DOHH2 (cell line): ENCODE measurements around the gene OSTN.

Experiments
- H3F3A ChIP-seq: fragments of 200-600 bp; sonication (generic), shearing (Covaris generic); 2 replicates; pipeline ENCODE4 v1.6.0; 2016; ENCODE audit warnings: antibody characterized with exemption, mild to moderate bottlenecking; ENCODE audit not compliant: control insufficient read depth, insufficient read depth
- H3K27ac ChIP-seq: fragments of 200-600 bp; sonication (generic); 2 replicates; pipeline ENCODE4 v1.5.1; 2014; ENCODE audit warnings: low read depth, mild to moderate bottlenecking, low read length, moderate library complexity
- H3K27me3 ChIP-seq: fragments of 200-600 bp; sonication (generic); 2 replicates; pipeline ENCODE4 v1.6.1; 2014; ENCODE audit warnings: mild to moderate bottlenecking, low read length, mixed read lengths; ENCODE audit not compliant: control insufficient read depth
- H3K36me3 ChIP-seq: fragments of 200-600 bp; sonication (generic); 2 replicates; pipeline ENCODE4 v1.6.1; 2014; ENCODE audit warnings: mild to moderate bottlenecking, low read length, moderate library complexity, mixed read lengths; ENCODE audit not compliant: control insufficient read depth
- H3K4me1 ChIP-seq: fragments of 200-600 bp; sonication (generic); 2 replicates; pipeline ENCODE4 v1.6.1; 2014; ENCODE audit warnings: mild to moderate bottlenecking, low read length, mixed read lengths; ENCODE audit not compliant: control insufficient read depth
- H3K4me2 ChIP-seq: fragments of 200-600 bp; sonication (generic); 2 replicates; pipeline ENCODE4 v1.6.0; 2014; ENCODE audit warnings: mild to moderate bottlenecking, low read length, moderate library complexity
- H3K4me3 ChIP-seq: fragments of 200-600 bp; sonication (generic); 2 replicates; pipeline ENCODE4 v1.5.1; 2014; ENCODE audit warnings: mild to moderate bottlenecking, low read length, mixed read lengths
- H3K79me2 ChIP-seq: fragments of 200-600 bp; sonication (generic); 2 replicates; pipeline ENCODE4 v1.6.1; 2014; ENCODE audit warnings: mild to moderate bottlenecking, low read length, mixed read lengths; ENCODE audit not compliant: control insufficient read depth
- H3K9me2 ChIP-seq: fragments of 200-600 bp; sonication (generic); replicated peaks from 2 replicates; pipeline ENCODE4 v1.6.1; 2014; ENCODE audit warnings: mild to moderate bottlenecking, low read length, mixed read lengths; ENCODE audit not compliant: control insufficient read depth
- H3K9me3 ChIP-seq: fragments of 200-600 bp; sonication (generic); 2 replicates; pipeline ENCODE4 v1.6.1; 2014; ENCODE audit warnings: antibody characterized with exemption, low read length, mixed read lengths; ENCODE audit not compliant: control insufficient read depth, insufficient read depth
- H4K20me1 ChIP-seq: fragments of 200-600 bp; sonication (generic); 2 replicates; pipeline ENCODE4 v1.6.0; 2014; ENCODE audit warnings: low read depth, mild to moderate bottlenecking, antibody characterized with exemption, low read length, moderate library complexity; ENCODE audit not compliant: control insufficient read depth, insufficient read depth
- CTCF ChIP-seq: fragments of 200-600 bp; sonication (generic); IDR thresholded peaks from one replicate; pipeline ENCODE4 v1.5.1; 2014; ENCODE audit warnings: antibody characterized with exemption, mild to moderate bottlenecking, low read depth, low read length; ENCODE audit not compliant: poor library complexity, severe bottlenecking
- EZH2phosphoT487 ChIP-seq: fragments of 200-600 bp; sonication (generic); IDR thresholded peaks from 2 replicates; pipeline ENCODE4 v1.6.1; 2017; ENCODE audit warnings: borderline replicate concordance, mild to moderate bottlenecking, antibody characterized with exemption, low read length, moderate library complexity, mixed read lengths

Gene OSTN

GRCh38 chr3:191227541-191227940, 28.5 kb downstream of the OSTN start:
- Histone ChIP-seq H3K4me2 (no peak overlapping the region), H4K20me1 (no peaks in the 10 kb centered on the region), H3K9me2 (no peaks in the 10 kb centered on the region), H3F3A (no peaks in the 10 kb centered on the region), H3K36me3 (no peaks in the 10 kb centered on the region), H3K4me3 (no peak overlapping the region), H3K4me1 (no peaks in the 10 kb centered on the region), H3K9me3 (no peaks in the 10 kb centered on the region), H3K27me3 (no peaks in the 10 kb centered on the region), H3K27ac (no peak overlapping the region), H3K79me2 (no peaks in the 10 kb centered on the region)
- TF ChIP-seq EZH2phosphoT487 = no peak
- no peak for TF ChIP-seq CTCF

GRCh38 chr3:191234216-191234615, 35.2 kb downstream of the OSTN start:
- Histone ChIP-seq H3K4me3 (no peak overlapping the region), H3K27me3 (no peaks in the 10 kb centered on the region), H3K79me2 (no peaks in the 10 kb centered on the region)

GRCh38 chr3:191235331-191236314, 36.6 kb downstream of the OSTN start:
- Histone ChIP-seq H3K4me2 (no peak overlapping the region), H3K4me3 (no peak overlapping the region), H3K79me2 (no peaks in the 10 kb centered on the region), H3K9me3 (no peaks in the 10 kb centered on the region), H3K9me2 (no peaks in the 10 kb centered on the region), H3K27me3 (no peaks in the 10 kb centered on the region), H3F3A (no peaks in the 10 kb centered on the region), H4K20me1 (no peaks in the 10 kb centered on the region), H3K27ac (no peak overlapping the region), H3K4me1 (peaks cover 7% of the 10 kb centered on the region; the same call in 1 of the 2 replicates), H3K36me3 (no peaks in the 10 kb centered on the region)
- TF ChIP-seq CTCF (no peak), EZH2phosphoT487 (no peak)

More at GRCh38 chr3:191234216-191234615, 35.2 kb downstream of the OSTN start:
- H3K9me2 ChIP-seq = no peaks in the 10 kb centered on the region
- H4K20me1 ChIP-seq = no peaks in the 10 kb centered on the region
- H3K9me3 ChIP-seq = no peaks in the 10 kb centered on the region
- TF ChIP-seq CTCF = no peak
- TF ChIP-seq EZH2phosphoT487 = no peak
- no peak overlapping the region for H3K27ac ChIP-seq
- H3F3A ChIP-seq = no peaks in the 10 kb centered on the region
- H3K4me2 ChIP-seq = no peak overlapping the region
- no peaks in the 10 kb centered on the region for H3K4me1 ChIP-seq
- H3K36me3 ChIP-seq = no peaks in the 10 kb centered on the region
